Measurements from ENCODE around the gene FBN2.

DNA sequence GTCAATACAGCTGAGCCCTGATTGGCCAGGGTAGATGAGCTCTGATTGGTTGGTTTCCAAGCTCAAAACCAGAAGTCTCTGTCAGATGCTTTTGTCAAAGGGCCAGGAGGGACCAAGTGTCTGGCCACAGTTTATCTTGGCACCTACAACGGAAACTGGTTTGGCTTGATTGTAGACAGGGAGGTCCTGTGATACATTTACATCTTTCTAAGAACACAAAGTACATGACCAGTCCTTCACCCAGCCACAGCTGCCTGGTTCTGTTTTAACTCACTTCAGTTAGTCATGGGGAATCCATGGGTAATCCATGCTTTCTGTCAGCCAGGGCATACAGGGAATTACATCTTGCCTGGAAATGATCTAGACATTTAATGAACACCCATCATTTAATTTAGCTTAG, 283.3 kb downstream of the FBN2 start:
- TF ChIP-seq, protein P1, sequence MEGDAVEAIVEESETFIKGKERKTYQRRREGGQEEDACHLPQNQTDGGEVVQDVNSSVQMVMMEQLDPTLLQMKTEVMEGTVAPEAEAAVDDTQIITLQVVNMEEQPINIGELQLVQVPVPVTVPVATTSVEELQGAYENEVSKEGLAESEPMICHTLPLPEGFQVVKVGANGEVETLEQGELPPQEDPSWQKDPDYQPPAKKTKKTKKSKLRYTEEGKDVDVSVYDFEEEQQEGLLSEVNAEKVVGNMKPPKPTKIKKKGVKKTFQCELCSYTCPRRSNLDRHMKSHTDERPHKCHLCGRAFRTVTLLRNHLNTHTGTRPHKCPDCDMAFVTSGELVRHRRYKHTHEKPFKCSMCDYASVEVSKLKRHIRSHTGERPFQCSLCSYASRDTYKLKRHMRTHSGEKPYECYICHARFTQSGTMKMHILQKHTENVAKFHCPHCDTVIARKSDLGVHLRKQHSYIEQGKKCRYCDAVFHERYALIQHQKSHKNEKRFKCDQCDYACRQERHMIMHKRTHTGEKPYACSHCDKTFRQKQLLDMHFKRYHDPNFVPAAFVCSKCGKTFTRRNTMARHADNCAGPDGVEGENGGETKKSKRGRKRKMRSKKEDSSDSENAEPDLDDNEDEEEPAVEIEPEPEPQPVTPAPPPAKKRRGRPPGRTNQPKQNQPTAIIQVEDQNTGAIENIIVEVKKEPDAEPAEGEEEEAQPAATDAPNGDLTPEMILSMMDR (IDR thresholded peaks at IDR 0.05) = no peak
- TF ChIP-seq POLR2A (IDR thresholded peaks at IDR 0.05) = no peak

Measured in lower leg skin (tissue), 3 donors.